ENCODE measurements around the gene LPP. TPM values are rescaled to one million over a fixed set of nuclear protein-coding genes. Genes with fewer than 3 reads are reported as not detected.

Gene LPP
- total RNA-seq, 1 experiment from 2014 or later: 120 TPM

DNA sequence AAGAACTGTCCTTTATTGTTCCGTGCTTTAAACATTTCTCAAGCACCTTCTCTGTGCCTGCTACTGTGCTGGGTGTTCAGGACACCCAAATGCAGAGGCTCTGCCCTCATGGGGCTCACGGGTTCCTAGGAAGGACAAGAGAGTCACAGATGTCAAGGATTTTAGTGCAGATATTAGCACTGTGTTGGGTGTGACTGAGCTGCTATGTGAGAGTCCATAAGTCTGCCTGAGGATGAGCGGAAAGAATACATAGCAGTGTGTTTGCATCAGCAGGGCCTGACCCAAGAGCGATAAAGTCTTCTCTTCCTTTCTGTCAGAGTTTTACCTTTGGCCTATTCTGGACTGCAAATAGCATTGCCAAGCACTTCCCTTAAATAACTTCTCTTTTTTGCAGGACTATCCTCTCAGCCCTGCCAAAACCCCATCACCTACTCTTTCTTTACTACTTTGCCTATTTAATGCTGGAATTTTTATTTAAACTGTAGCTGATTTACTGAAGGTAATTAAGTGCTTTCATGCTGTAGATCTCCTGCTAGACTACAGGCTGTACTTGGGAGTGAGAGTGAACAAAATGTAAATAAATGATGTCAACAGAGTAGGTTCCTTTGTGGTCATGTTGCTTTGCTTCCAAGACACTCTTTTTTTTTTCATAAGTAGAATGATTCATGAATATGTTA, 558.4 kb downstream of the LPP start:
- no TSS peak for BruUV-seq (replicated peaks)
- Histone ChIP-seq H3K36me3 (ENCODE audit: control insufficient read depth, insufficient read depth, low read length) (no peaks in the 10 kb centered on the region), H3K4me1 (peaks cover 18% of the 10 kb centered on the region), H3K9me3 (no peaks in the 10 kb centered on the region), H3K4me3 (ENCODE audit: low read depth, low read length) (no peak overlapping the region), H3K27me3 (replicated peaks; ENCODE audit: control insufficient read depth, insufficient read depth, low read length) (no peaks in the 10 kb centered on the region)
- ChIA-PET CTCF (interaction anchor here (1.0 kb wide), 1 partner anchor 972 kb away, joined by 3 read pairs; no protein-coding TSS in a partner anchor), POLR2A (no interaction called here)
- no peaks in the 10 kb centered on the region for H3K9me3 Mint-ChIP-seq (ENCODE audit: unreplicated experiment)
- intact Hi-C loops (cut with micrococcal nuclease; ENCODE audit: unreplicated experiment): loop anchor here (2.0 kb wide), 1 partner anchor 34 kb away; no protein-coding TSS in a partner anchor
- no peak overlapping the region for H3K4me3 Mint-ChIP-seq (ENCODE audit: unreplicated experiment)
- peak; percentile 10 to 44 for DNase-seq
- TF ChIP-seq, protein P1, sequence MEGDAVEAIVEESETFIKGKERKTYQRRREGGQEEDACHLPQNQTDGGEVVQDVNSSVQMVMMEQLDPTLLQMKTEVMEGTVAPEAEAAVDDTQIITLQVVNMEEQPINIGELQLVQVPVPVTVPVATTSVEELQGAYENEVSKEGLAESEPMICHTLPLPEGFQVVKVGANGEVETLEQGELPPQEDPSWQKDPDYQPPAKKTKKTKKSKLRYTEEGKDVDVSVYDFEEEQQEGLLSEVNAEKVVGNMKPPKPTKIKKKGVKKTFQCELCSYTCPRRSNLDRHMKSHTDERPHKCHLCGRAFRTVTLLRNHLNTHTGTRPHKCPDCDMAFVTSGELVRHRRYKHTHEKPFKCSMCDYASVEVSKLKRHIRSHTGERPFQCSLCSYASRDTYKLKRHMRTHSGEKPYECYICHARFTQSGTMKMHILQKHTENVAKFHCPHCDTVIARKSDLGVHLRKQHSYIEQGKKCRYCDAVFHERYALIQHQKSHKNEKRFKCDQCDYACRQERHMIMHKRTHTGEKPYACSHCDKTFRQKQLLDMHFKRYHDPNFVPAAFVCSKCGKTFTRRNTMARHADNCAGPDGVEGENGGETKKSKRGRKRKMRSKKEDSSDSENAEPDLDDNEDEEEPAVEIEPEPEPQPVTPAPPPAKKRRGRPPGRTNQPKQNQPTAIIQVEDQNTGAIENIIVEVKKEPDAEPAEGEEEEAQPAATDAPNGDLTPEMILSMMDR (IDR thresholded peaks at IDR 0.05; ENCODE audit: insufficient read depth in 1 of 2, low read depth in 1 of 2, low read length in 1 of 2, severe bottlenecking in 1 of 2, unreplicated experiment in 1 of 2): no peak
- peaks cover 30% of the 10 kb centered on the region for H3K36me3 Mint-ChIP-seq (ENCODE audit: insufficient read depth, unreplicated experiment)
- no peak overlapping the region for H3K27ac Mint-ChIP-seq (ENCODE audit: unreplicated experiment)
- H3K4me1 Mint-ChIP-seq (ENCODE audit: low read depth, unreplicated experiment): peaks cover 27% of the 10 kb centered on the region
- H3K27me3 Mint-ChIP-seq (ENCODE audit: insufficient read depth, unreplicated experiment): no peaks in the 10 kb centered on the region

DNA sequence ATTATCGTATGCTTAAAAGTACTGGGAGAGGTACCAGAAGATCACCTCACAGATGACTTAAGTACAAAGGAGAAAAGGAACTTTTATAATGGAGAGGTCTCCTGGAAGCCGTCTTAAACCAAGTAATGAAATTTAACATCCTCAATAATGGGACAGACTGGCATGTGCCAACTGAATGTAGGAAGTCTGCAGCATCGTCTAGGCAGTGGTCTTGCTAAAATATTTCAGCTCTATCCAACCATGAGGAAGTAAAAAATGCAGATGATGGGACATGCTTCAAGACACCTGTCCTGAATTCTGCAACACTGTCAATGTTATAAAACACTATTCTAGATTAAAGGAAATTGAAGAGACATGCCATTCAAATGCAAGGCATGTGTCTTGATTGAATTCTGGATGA, 559.0 kb downstream of the LPP start:
- H3K9me3 ChIP-seq: no peaks in the 10 kb centered on the region
- Mint-ChIP-seq H3K27me3 (ENCODE audit: insufficient read depth, unreplicated experiment) (no peaks in the 10 kb centered on the region), H3K4me1 (ENCODE audit: low read depth, unreplicated experiment) (peaks cover 21% of the 10 kb centered on the region), H3K9me3 (ENCODE audit: unreplicated experiment) (no peaks in the 10 kb centered on the region), H3K4me3 (ENCODE audit: unreplicated experiment) (no peak overlapping the region), H3K27ac (ENCODE audit: unreplicated experiment) (no peak overlapping the region), H3K36me3 (ENCODE audit: insufficient read depth, unreplicated experiment) (peaks cover 28% of the 10 kb centered on the region)
- ChIA-PET POLR2A (no interaction called here), CTCF (interaction anchor here (1.0 kb wide), 1 partner anchor 973 kb away, joined by 3 read pairs; no protein-coding TSS in a partner anchor)
- intact Hi-C loops (cut with micrococcal nuclease; ENCODE audit: unreplicated experiment): loop anchor here (2.0 kb wide), 1 partner anchor 34 kb away; no protein-coding TSS in a partner anchor
- BruUV-seq (replicated peaks): no TSS peak
- DNase-seq: no peak
- H3K27me3 ChIP-seq (replicated peaks; ENCODE audit: control insufficient read depth, insufficient read depth, low read length): no peaks in the 10 kb centered on the region
- no peaks in the 10 kb centered on the region for H3K36me3 ChIP-seq (ENCODE audit: control insufficient read depth, insufficient read depth, low read length)
- TF ChIP-seq, protein P1 (IDR thresholded peaks at IDR 0.05; ENCODE audit: insufficient read depth in 1 of 2, low read depth in 1 of 2, low read length in 1 of 2, severe bottlenecking in 1 of 2, unreplicated experiment in 1 of 2): no peak
- H3K4me3 ChIP-seq (ENCODE audit: low read depth, low read length): no peak overlapping the region
- H3K4me1 ChIP-seq: peaks cover 14% of the 10 kb centered on the region

DNA sequence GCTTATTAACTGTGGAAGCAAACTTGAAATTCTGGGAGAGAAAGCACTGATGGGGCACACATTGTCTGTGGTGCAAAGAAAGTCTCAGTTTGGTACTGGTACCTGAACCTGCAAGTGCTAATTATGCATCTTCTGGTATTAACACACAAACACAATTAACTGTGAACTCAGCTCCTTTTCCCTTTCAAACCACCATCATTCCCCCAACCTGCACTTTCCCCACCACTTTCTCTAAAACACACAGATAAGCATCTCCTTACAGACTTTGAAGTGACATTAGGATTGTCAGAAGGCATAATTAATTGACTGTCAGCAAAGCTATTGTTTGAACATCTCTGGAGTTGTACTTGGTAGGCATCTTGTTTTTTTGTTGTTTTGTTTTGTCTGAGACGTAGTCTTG, 565.6 kb downstream of the LPP start:
- TF ChIP-seq, protein P1 (IDR thresholded peaks at IDR 0.05; ENCODE audit: insufficient read depth in 1 of 2, low read depth in 1 of 2, low read length in 1 of 2, severe bottlenecking in 1 of 2, unreplicated experiment in 1 of 2): no peak
- Histone ChIP-seq H3K27me3 (replicated peaks; ENCODE audit: control insufficient read depth, insufficient read depth, low read length) (no peaks in the 10 kb centered on the region), H3K9me3 (no peaks in the 10 kb centered on the region), H3K36me3 (ENCODE audit: control insufficient read depth, insufficient read depth, low read length) (no peaks in the 10 kb centered on the region), H3K4me1 (no peaks in the 10 kb centered on the region), H3K4me3 (ENCODE audit: low read depth, low read length) (no peak overlapping the region)
- ChIA-PET CTCF (no interaction called here), POLR2A (no interaction called here)
- no peak for DNase-seq
- intact Hi-C loops (cut with micrococcal nuclease; ENCODE audit: unreplicated experiment): no loop called here
- no peak overlapping the region for H3K27ac Mint-ChIP-seq (ENCODE audit: unreplicated experiment)
- H3K9me3 Mint-ChIP-seq (ENCODE audit: unreplicated experiment): no peaks in the 10 kb centered on the region
- no peaks in the 10 kb centered on the region for H3K27me3 Mint-ChIP-seq (ENCODE audit: insufficient read depth, unreplicated experiment)
- no TSS peak for BruUV-seq (replicated peaks)
- H3K4me1 Mint-ChIP-seq (ENCODE audit: low read depth, unreplicated experiment): no peaks in the 10 kb centered on the region
- no peak overlapping the region for H3K4me3 Mint-ChIP-seq (ENCODE audit: unreplicated experiment)
- peaks cover 4% of the 10 kb centered on the region for H3K36me3 Mint-ChIP-seq (ENCODE audit: insufficient read depth, unreplicated experiment)

All from Caco-2 (cell line).